ENCODE measurements around the gene C1orf159.

The C1orf159 gene

GRCh38 chr1:1128454-1129139 lies 12.7 kb upstream of the C1orf159 start:
- TF ChIP-seq CEBPB (IDR thresholded peaks at IDR 0.05) (no peak), USF1 (IDR thresholded peaks at IDR 0.05) (no peak)

DNA sequence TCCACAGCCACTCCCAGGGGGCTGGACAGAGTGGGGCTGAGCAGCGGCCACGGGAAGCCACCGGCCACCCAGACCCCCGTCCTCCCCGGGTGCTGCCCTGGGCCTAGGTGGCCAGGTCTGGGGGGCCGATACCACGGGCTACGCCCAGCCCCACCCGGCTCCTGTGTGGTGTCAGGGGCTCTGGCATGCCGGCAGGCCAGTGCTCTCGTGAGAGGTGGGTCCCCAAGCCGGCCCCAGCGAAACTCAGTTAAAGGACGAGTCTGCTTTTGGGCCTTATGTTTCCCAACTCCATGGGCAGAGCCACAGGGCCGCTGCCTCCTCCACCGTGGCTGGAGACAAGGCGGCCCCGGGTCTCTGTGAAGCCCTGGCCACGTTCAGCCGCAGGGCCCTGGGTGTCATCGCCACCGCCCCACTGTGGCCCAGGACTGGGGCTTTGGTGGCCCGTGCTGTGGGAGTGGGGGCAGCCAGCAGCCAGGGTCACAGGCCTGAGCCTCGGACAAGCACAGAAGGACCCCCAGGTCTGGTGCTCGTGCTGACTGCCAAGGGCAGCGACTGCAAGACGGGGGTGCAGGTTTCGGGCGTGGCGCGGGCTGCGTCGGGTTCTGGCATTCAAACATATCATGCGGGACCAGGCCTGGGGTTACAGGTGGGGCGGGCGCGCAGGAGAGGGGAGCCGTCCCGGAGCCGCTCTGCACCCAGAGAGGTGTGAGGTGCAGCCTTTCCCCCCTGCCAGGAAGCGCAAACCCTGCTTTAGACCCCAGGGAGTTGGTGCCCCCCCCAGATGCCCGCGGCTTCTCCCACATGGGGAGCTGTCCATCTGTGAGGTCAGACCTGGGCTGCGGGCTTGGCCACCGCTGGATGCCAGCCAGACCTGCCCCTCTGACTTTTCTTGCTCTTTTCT lies 11.9 kb upstream of the C1orf159 start:
- TF ChIP-seq TCF12 (IDR thresholded peaks at IDR 0.05; ENCODE audit: low read depth) (no peak), TEAD4 (IDR thresholded peaks at IDR 0.05) (no peak), USF1 (IDR thresholded peaks at IDR 0.05) (no peak), NFIC (IDR thresholded peaks at IDR 0.05) (no peak), EP300 (IDR thresholded peaks at IDR 0.05; ENCODE audit: borderline replicate concordance) (no peak), RAD21 (IDR thresholded peaks at IDR 0.05; ENCODE audit: low read depth) (no peak), CEBPB (IDR thresholded peaks at IDR 0.05) (no peak), YY1 (IDR thresholded peaks at IDR 0.05; ENCODE audit: low read depth) (no peak), FOXM1 (IDR thresholded peaks at IDR 0.05; ENCODE audit: borderline replicate concordance, low read depth) (no peak), CREB1 (IDR thresholded peaks at IDR 0.05; ENCODE audit: low read depth) (no peak), ZBTB7A (IDR thresholded peaks at IDR 0.05; ENCODE audit: low read depth) (no peak), EGR1 (IDR thresholded peaks at IDR 0.05) (no peak), TAF1 (IDR thresholded peaks at IDR 0.05; ENCODE audit: low read depth) (no peak)
- TF ChIP-seq, protein P1, sequence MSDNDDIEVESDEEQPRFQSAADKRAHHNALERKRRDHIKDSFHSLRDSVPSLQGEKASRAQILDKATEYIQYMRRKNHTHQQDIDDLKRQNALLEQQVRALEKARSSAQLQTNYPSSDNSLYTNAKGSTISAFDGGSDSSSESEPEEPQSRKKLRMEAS (IDR thresholded peaks at IDR 0.05): no peak
- TF ChIP-seq, protein P2, sequence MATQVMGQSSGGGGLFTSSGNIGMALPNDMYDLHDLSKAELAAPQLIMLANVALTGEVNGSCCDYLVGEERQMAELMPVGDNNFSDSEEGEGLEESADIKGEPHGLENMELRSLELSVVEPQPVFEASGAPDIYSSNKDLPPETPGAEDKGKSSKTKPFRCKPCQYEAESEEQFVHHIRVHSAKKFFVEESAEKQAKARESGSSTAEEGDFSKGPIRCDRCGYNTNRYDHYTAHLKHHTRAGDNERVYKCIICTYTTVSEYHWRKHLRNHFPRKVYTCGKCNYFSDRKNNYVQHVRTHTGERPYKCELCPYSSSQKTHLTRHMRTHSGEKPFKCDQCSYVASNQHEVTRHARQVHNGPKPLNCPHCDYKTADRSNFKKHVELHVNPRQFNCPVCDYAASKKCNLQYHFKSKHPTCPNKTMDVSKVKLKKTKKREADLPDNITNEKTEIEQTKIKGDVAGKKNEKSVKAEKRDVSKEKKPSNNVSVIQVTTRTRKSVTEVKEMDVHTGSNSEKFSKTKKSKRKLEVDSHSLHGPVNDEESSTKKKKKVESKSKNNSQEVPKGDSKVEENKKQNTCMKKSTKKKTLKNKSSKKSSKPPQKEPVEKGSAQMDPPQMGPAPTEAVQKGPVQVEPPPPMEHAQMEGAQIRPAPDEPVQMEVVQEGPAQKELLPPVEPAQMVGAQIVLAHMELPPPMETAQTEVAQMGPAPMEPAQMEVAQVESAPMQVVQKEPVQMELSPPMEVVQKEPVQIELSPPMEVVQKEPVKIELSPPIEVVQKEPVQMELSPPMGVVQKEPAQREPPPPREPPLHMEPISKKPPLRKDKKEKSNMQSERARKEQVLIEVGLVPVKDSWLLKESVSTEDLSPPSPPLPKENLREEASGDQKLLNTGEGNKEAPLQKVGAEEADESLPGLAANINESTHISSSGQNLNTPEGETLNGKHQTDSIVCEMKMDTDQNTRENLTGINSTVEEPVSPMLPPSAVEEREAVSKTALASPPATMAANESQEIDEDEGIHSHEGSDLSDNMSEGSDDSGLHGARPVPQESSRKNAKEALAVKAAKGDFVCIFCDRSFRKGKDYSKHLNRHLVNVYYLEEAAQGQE (IDR thresholded peaks at IDR 0.05; ENCODE audit: low read depth): no peak

- TF ChIP-seq ZBTB7A (IDR thresholded peaks at IDR 0.05; ENCODE audit: low read depth) (no peak), EGR1 (IDR thresholded peaks at IDR 0.05) (no peak)
Observed at GRCh38 chr1:1125945-1126344, 10.1 kb upstream of the C1orf159 start.

DNA sequence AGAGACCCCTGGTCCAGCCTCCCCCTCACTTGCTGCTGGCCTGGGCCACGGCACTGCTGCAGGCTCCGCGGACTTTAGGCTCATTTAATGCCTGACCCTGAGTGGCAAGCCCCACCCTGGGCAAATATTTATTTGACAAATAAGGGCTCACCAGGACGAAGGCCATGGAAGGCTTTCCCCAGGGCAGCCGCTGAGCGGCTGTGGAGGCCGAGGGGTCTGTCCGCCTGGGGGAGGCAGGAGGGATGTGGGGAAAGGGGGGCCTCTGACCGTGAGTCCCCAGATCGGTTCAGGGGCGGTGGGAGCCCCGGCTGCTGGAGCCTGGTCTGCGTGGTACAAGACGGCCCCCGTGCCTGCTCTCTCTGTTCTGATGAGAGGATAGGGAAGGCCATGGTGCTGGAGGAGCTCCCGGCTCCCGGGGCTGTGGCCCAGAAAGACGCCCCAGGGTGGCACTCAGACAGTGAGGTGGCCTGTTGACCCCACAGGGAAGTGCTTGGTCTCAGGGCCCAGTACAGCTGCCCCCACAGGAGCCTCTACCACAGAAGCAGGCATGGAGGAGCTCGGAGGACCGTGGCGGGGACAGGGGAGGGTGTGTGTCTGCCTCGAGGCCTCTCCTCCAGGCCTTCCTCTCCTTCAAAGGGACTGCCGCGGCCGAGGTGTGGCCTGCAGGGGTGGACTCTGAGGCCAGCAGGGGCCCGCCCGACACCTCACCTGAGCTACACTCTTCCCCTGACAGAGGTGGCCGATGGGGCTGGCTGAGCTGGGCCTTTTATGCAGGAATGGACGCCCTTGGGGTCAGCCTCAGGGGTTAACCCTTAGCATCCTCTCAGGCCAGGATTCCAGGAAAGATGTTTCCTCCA lies 9.1 kb upstream of the C1orf159 start:
- TF ChIP-seq CREB1 (IDR thresholded peaks at IDR 0.05; ENCODE audit: low read depth) (no peak), TCF12 (IDR thresholded peaks at IDR 0.05; ENCODE audit: low read depth) (no peak)
- TF ChIP-seq, protein P2 (IDR thresholded peaks at IDR 0.05; ENCODE audit: low read depth): no peak

DNA sequence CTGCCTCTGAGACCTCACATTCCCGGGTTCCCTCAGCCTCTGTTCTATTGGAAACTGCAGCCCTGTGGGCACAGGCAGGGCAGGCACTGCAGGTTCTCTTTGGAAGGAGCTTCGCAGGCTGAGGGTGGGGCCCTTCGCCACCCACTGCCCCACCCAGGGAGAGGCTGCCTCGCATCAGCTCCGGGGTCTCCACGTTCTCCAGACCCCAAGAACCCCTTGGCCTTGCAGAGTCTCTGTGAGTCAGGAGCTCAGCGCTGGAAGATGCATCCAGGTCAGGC lies 8.6 kb upstream of the C1orf159 start:
- TF ChIP-seq CEBPB (IDR thresholded peaks at IDR 0.05) (no peak), TAF1 (IDR thresholded peaks at IDR 0.05; ENCODE audit: low read depth) (no peak), EGR1 (IDR thresholded peaks at IDR 0.05) (no peak), USF1 (IDR thresholded peaks at IDR 0.05) (no peak), CREB1 (IDR thresholded peaks at IDR 0.05; ENCODE audit: low read depth) (no peak)
- TF ChIP-seq, protein P2 (IDR thresholded peaks at IDR 0.05; ENCODE audit: low read depth): no peak
- TF ChIP-seq, protein P1 (IDR thresholded peaks at IDR 0.05): no peak

All from Ishikawa (cell line).